IPS DF 19.7 (cell line): Measurements from ENCODE around the gene DCAF5.
"Not testable (repeated sequence)": the region's sequence is repeated elsewhere in the genome, so short reads cannot be mapped to it uniquely, and the experiment has no call there.

Source experiments
- DNase-seq: peaks from one replicate; pipeline ENCODE4 v3.0.0-alpha.2; 2013; ENCODE audit warnings: low read depth, low spot score

The DCAF5 gene

DNA sequence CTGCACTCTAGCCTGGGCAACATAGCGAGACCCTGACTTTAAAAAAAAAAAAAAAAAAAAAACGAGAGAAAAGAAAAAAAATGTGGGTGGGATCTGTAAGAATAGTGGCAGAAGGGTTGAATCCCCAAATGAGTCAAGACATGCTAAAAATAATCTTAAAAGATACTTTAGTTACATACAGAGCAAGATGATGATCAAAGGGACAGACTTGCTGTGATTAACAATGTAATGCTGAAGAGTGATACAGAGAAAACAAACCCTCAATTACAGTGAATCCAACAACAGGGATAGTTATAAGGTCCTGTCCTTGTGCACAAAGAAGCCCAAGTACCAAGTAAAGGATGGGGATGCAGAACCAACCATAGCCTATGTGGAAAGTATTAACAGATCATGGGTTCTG is 80.3 kb downstream of the DCAF5 start:
- DNase-seq = no peak

GRCh38 chr14:69068744-69069421 is 84.0 kb downstream of the DCAF5 start:
- DNase-seq = no peak

GRCh38 chr14:69066396-69067171 is 86.3 kb downstream of the DCAF5 start:
- DNase-seq = no peak

- DNase-seq = not testable (repeated sequence)
Observed at GRCh38 chr14:69065934-69066333, 87.0 kb downstream of the DCAF5 start.

GRCh38 chr14:69064596-69064995 is 88.3 kb downstream of the DCAF5 start:
- no peak for DNase-seq

- no peak for DNase-seq
Observed at GRCh38 chr14:69059658-69060623, 93.0 kb downstream of the DCAF5 start.

- peak; percentile 65 for DNase-seq
Observed at GRCh38 chr14:69055999-69056788, 96.7 kb downstream of the DCAF5 start.

GRCh38 chr14:69055125-69055524 is 97.8 kb downstream of the DCAF5 start:
- DNase-seq = no peak

DNA sequence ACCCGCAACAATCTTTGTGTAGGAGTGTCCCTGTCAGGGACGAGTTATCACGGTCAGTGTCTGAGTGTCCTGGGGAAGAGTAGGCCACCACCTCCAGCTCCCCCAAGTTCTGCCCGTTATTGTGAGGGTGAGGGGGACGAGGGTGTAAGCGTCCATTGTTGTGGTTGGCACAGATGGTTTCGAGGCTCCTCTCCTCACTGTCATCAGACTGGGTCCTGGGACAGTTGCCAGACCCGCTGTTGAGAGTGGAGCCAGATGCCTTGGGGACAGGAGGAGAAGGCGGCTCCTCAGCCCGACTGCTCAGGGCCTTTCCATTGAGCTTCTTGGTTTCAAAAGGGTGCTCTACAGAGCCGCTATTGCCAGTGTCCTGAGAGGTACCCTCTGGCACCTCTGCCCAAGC is 98.9 kb downstream of the DCAF5 start:
- no peak for DNase-seq

GRCh38 chr14:69052181-69052601 is 100.7 kb downstream of the DCAF5 start:
- DNase-seq = no peak

DNA sequence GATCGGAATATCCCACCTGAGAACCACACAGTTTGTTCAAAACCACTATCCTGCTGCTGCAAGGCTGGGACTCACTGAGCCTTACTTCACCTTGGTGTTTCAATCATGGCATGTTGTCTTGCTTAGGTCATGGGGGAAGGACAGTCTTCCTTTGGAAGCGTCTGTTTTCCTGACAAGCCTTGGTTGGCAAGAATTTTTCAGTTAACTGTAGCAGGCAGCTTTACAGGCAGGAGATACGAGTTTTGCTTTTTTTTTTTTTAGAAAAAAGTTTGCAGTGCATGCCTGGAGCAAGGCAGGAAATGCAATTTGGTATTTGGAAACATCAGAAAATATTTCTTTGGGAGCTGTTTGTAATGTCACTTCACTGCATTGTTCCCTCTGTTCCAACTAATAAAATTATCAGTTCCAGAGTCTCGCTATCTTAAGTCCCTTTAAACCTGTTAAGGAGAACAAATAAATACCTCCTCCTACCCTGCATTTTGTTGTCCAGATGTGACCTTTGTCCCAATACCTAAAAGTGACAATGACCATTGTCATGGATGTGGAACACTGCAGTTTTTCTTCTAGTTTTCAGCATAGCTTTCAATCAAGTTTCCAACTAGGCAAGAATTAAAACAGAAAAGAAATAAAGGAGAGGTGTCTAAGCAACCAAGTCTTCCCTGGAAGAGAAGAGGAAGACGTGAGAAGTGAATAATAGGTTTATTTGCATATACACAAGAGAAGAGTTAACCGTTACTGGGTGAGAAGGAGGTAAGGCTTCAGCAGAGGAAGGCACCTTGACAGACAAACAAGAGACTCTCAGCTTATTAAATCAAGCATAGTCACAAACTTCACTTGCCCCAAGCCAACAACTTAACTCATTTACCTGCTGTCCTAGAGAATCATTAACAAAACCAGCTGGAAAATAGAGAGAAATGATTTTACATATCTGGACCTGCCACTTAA is 102.4 kb downstream of the DCAF5 start:
- no peak for DNase-seq

DNA sequence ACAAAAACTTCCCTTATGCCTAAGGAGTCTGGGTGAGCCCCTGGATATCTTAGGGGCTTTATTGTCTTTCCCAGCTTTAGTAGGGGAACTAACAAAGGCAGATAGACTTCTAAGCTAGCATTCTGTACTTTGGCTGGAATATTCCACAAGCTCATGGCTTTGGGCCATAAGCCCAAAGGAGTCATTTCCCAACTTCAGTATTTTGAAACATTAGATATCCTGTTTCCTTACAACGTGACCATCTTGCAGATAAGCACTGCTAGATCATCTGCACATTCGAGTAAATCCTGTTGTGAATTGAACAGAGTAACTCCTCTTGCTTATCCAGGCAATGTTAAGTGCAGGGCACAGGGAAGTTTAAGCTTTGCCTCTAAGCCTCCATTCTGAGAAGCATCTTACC is 103.2 kb downstream of the DCAF5 start:
- no peak for DNase-seq

DNA sequence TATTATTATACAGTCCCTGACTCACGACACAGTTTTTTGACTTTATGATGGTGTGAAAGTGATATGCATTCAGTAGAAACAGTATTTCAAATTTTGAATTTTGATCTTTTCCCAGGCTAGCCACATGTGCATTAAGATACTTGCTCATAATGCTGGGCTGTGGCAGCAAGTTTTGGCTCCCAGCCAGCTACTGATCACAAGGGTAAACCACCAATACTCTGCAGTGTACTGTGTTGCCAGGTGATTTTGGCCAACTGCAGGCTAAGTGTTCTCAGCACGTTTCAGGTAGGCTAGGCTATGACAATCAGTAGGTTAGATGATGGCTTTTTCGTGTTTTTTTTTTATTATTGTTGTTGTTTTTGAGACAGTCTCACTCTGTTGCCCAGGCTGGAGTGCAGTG is 104.5 kb downstream of the DCAF5 start:
- DNase-seq = no peak

- DNase-seq = no peak
Observed at GRCh38 chr14:69047255-69047654, 105.7 kb downstream of the DCAF5 start.

GRCh38 chr14:69046476-69046860 is 106.5 kb downstream of the DCAF5 start:
- no peak for DNase-seq

DNA sequence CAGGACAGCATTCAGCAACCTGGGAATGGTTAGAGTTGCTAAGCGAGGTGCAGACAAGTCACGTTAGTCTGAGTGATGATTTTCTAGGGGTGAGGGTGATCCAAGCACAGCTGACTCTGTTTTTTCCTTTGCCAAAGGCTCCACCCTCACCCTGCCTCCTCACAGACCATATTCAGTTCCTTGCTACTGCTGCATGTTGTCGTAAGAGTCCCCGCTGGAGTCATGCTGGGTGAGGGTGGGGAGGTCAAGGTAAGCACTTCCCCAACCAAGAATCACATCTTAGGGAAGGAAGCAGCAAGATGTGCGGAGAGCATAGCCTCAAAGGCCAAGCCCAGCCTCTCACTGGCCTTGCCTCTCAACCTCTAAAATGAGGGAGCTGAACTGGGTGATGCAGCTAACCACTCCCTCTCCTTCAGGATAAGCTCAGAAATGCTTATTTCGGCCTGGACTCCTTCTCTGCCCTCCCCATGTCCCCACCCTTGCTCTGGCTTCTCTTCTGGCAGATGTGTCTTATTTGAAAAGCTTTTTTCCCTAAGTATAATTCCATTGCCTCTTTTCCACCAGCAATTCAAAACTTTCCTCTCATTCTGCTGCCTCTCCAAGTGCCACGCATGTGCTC is 107.0 kb downstream of the DCAF5 start:
- no peak for DNase-seq

- no peak for DNase-seq
Observed at GRCh38 chr14:69044965-69045555, 107.9 kb downstream of the DCAF5 start.

DNA sequence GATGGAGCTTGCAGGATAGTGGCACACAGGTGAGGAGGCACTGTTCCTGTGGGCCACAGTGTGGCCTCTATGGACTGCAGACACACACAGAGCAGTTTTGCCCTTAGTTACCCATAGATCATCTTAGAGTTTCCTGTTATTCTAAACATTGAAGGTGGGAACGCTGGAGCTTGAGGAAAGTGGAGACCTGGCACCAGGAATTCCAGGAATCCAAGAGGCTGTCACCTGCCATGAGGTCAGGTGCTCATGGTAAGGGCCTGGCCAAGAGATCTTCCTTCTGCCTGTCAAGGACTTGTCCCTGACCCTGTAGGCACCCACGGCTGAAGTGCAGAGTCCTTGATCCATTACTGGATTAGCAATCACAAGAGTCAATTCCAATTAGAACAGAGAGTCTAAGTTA is 108.6 kb downstream of the DCAF5 start:
- no peak for DNase-seq

DNA sequence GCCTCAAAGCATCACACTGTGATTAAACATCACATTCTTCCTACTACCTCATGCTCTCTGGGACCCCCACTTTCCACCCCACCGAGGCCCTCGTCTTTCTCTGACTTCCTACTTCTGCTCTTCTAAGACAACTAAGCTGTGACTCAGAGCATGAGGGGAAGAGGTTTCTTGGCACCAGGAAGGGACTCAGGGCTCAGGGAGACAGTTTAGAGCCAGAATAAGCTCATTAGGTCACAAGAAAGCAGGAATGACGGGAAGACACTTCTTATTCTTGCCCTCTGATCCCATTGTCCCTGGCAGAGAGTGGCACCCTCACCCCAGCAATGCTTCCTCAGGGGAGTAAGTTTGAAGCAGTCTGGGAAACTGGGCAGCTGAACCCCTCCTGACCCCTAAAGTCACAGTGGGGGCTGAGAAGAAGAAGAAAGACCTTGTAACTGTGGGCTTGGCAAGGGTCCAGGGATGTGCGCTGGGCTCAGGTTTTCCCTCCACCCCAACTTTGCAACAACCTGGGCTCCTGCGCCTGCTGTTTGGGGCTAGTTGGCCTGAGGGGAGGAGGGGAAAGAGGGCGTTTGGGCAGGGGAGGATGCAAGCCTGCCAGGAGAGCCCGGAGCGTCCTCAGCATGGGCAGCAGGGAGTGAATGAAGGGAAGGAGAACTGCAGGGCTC is 109.2 kb downstream of the DCAF5 start:
- DNase-seq = no peak
